ENCODE data around the gene THEMIS. TPM values are rescaled to one million over a fixed set of nuclear protein-coding genes. Genes with fewer than 3 reads are reported as not detected.

THEMIS gene
- total RNA-seq, 3 donors from 2014 or later = 1.2 to 2.7 (median 2.0) TPM

DNA sequence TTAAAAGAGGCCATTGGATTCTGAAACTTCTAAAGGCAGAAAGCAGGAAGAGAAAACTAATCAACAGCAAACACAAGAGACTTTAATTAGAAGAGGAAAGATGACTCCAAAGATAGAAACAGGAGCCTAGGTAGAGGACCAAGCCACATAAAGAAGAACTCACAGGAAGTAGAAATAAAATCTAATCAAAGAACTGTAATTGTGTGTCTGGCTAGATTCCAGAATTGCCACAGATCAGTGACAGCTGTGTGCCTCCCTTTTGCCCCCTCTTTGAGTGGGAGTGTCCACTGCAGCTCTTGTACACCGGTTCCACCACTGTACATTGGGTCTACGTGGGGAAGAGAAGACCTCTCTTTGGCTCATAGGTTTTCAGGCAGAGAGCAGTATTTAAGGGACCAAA is 22.3 kb upstream of the THEMIS start:
- H3K9me3 ChIP-seq = peaks cover 4% of the 10 kb centered on the region
- ATAC-seq = no peak
- no peaks in the 10 kb centered on the region for H3K36me3 ChIP-seq (ENCODE audit: low read depth)
- H3K4me1 ChIP-seq (ENCODE audit: low read depth) = no peaks in the 10 kb centered on the region
- intact Hi-C loops (cut with DNase I, micrococcal nuclease) = no loop called here
- TF ChIP-seq, protein P1, sequence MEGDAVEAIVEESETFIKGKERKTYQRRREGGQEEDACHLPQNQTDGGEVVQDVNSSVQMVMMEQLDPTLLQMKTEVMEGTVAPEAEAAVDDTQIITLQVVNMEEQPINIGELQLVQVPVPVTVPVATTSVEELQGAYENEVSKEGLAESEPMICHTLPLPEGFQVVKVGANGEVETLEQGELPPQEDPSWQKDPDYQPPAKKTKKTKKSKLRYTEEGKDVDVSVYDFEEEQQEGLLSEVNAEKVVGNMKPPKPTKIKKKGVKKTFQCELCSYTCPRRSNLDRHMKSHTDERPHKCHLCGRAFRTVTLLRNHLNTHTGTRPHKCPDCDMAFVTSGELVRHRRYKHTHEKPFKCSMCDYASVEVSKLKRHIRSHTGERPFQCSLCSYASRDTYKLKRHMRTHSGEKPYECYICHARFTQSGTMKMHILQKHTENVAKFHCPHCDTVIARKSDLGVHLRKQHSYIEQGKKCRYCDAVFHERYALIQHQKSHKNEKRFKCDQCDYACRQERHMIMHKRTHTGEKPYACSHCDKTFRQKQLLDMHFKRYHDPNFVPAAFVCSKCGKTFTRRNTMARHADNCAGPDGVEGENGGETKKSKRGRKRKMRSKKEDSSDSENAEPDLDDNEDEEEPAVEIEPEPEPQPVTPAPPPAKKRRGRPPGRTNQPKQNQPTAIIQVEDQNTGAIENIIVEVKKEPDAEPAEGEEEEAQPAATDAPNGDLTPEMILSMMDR (IDR thresholded peaks at IDR 0.05) = no peak
- no peak for DNase-seq
- H3K4me3 ChIP-seq = no peak overlapping the region

DNA sequence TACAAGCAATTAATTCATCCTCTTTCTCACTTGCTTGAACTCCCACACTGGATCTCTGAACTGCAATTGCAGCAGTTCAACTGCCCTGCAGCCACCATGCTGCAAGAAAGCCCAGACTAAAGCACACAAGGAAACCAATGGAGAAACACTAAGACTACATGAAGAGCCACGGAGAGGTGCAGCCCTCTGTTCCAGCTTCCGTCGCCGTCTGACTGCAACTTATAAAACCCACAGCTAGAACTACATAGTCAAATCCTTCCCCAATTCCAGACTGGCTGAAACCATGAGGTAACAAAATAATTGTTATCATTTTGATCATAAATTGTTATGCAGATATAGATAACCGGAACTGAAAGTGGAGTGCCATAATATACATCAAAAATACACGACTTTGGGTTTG is 21.1 kb upstream of the THEMIS start:
- TF ChIP-seq, protein P1 (IDR thresholded peaks at IDR 0.05) = no peak

GRCh38 chr6:127920804-127921203 is 19.9 kb upstream of the THEMIS start:
- TF ChIP-seq, protein P1 (IDR thresholded peaks at IDR 0.05) = no peak
- Histone ChIP-seq H3K4me1 (ENCODE audit: low read depth) (no peaks in the 10 kb centered on the region), H3K4me3 (no peak overlapping the region), H3K9me3 (no peaks in the 10 kb centered on the region), H3K36me3 (ENCODE audit: low read depth) (no peaks in the 10 kb centered on the region)
- no peak for ATAC-seq
- DNase-seq = no peak
- intact Hi-C loops (cut with DNase I, micrococcal nuclease) = no loop called here

More for the DNA sequence above, 21.1 kb upstream of the THEMIS start:
- DNase-seq = no peak
- no peak for ATAC-seq
- Histone ChIP-seq H3K36me3 (ENCODE audit: low read depth) (no peaks in the 10 kb centered on the region), H3K9me3 (peaks cover 4% of the 10 kb centered on the region), H3K4me1 (ENCODE audit: low read depth) (no peaks in the 10 kb centered on the region), H3K4me3 (no peak overlapping the region)
- intact Hi-C loops (cut with DNase I, micrococcal nuclease) = no loop called here

DNA sequence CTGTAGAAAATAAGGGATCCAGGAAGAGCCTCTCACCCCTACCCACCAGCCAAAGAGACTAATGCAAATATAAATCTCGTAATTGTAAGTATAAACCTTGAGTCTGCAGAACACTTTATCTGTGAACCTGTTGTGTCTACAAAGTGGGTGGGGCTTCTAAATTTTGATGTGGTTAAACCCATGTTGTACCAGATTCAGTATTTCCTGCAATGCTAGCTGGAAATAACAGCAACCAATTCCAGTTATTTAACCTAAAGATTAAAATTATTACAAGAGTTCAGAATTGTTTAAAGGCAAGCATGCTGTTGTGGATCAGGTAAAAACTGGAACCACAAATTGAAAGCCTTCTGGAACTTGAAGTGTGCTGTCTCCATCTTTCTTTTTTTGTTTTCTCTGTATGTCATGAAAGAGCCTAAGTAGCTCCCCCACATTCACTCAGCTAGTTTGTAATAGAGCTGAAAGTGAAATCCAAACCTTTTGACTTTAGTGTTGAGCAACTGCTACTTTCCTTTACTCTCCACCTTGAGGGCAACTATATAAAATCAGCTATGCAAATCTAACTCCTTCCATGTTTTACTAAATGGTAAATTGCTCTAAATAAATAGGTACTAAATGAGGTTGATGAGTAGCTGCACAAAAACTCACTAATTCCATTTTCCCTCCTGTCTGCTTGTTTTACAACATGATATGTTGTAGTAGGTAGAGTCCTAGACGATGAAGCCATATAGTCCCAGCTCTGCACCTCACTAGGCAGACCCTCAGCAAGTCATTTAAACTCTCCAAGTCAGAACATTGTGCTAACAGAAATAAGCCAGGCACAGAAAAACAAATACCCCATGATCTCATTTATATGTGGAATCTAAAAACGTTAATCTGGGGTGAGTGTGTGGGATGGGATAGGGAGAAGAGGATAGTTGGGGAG is 17.9 kb upstream of the THEMIS start:
- no peaks in the 10 kb centered on the region for H3K4me1 ChIP-seq (ENCODE audit: low read depth)
- DNase-seq = no peak
- no peak overlapping the region for H3K4me3 ChIP-seq
- H3K9me3 ChIP-seq = no peaks in the 10 kb centered on the region
- intact Hi-C loops (cut with DNase I, micrococcal nuclease) = no loop called here
- TF ChIP-seq, protein P1 (IDR thresholded peaks at IDR 0.05) = no peak
- peak; percentile 60 for ATAC-seq
- H3K36me3 ChIP-seq (ENCODE audit: low read depth) = no peaks in the 10 kb centered on the region

GRCh38 chr6:127917766-127918165 is 16.9 kb upstream of the THEMIS start:
- no peak overlapping the region for H3K4me3 ChIP-seq
- H3K9me3 ChIP-seq = no peaks in the 10 kb centered on the region
- ATAC-seq (no peak), DNase-seq (no peak)
- no peaks in the 10 kb centered on the region for H3K36me3 ChIP-seq (ENCODE audit: low read depth)
- intact Hi-C loops (cut with DNase I, micrococcal nuclease) = no loop called here
- H3K4me1 ChIP-seq (ENCODE audit: low read depth) = no peaks in the 10 kb centered on the region
- TF ChIP-seq, protein P1 (IDR thresholded peaks at IDR 0.05) = no peak

Data from mucosa of descending colon (tissue), 3 donors.